Nephron (organoid): ENCODE measurements around the gene DMXL1.

Source experiments
- H3K27ac Mint-ChIP-seq, 3 experiments: 2 replicates each; pipeline ENCODE4 v1.8.0; 2020; ENCODE audit warnings: mixed read lengths in 3 of 3, mild to moderate bottlenecking in 2 of 3, moderate library complexity in 1 of 3
- H3K27me3 Mint-ChIP-seq: 2 replicates; pipeline ENCODE4 v1.8.0; 2021; ENCODE audit warnings: low read depth, mild to moderate bottlenecking, moderate library complexity, mixed read lengths
- H3K36me3 Mint-ChIP-seq: 2 replicates; pipeline ENCODE4 v1.8.0; 2020; ENCODE audit warnings: low read depth, mixed read lengths
- H3K4me1 Mint-ChIP-seq: 2 replicates; pipeline ENCODE4 v1.8.0; 2020; ENCODE audit warnings: mixed read lengths
- H3K4me3 Mint-ChIP-seq, 3 experiments: 2 replicates each; pipeline ENCODE4 v1.8.0; 2020; ENCODE audit warnings: mild to moderate bottlenecking in 3 of 3, mixed read lengths in 3 of 3, moderate library complexity in 2 of 3
- H3K9me3 Mint-ChIP-seq: 2 replicates; pipeline ENCODE4 v1.8.0; 2020; ENCODE audit warnings: mixed read lengths
- TF ChIP-seq, protein P1 (sequence below), 3 experiments: fragments of 200-600 bp; sonication (generic); IDR thresholded peaks; one replicate each; pipeline ENCODE4 v1.5.0; 2021; ENCODE audit warnings: antibody characterized with exemption in 3 of 3; ENCODE audit not compliant: unreplicated experiment in 3 of 3

The DMXL1 gene

GRCh38 chr5:119284031-119284430 lies 213.1 kb downstream of the DMXL1 start:
- Mint-ChIP-seq H3K27ac (no peak overlapping the region), H3K4me3 (no peak overlapping the region), H3K9me3 (no peaks in the 10 kb centered on the region), H3K36me3 (no peaks in the 10 kb centered on the region), H3K4me1 (peaks cover 47% of the 10 kb centered on the region), H3K27me3 (no peaks in the 10 kb centered on the region)
- TF ChIP-seq, protein P1, sequence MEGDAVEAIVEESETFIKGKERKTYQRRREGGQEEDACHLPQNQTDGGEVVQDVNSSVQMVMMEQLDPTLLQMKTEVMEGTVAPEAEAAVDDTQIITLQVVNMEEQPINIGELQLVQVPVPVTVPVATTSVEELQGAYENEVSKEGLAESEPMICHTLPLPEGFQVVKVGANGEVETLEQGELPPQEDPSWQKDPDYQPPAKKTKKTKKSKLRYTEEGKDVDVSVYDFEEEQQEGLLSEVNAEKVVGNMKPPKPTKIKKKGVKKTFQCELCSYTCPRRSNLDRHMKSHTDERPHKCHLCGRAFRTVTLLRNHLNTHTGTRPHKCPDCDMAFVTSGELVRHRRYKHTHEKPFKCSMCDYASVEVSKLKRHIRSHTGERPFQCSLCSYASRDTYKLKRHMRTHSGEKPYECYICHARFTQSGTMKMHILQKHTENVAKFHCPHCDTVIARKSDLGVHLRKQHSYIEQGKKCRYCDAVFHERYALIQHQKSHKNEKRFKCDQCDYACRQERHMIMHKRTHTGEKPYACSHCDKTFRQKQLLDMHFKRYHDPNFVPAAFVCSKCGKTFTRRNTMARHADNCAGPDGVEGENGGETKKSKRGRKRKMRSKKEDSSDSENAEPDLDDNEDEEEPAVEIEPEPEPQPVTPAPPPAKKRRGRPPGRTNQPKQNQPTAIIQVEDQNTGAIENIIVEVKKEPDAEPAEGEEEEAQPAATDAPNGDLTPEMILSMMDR (IDR thresholded peaks at IDR 0.05; ENCODE audit: unreplicated experiment in 3 of 3), result no peak

DNA sequence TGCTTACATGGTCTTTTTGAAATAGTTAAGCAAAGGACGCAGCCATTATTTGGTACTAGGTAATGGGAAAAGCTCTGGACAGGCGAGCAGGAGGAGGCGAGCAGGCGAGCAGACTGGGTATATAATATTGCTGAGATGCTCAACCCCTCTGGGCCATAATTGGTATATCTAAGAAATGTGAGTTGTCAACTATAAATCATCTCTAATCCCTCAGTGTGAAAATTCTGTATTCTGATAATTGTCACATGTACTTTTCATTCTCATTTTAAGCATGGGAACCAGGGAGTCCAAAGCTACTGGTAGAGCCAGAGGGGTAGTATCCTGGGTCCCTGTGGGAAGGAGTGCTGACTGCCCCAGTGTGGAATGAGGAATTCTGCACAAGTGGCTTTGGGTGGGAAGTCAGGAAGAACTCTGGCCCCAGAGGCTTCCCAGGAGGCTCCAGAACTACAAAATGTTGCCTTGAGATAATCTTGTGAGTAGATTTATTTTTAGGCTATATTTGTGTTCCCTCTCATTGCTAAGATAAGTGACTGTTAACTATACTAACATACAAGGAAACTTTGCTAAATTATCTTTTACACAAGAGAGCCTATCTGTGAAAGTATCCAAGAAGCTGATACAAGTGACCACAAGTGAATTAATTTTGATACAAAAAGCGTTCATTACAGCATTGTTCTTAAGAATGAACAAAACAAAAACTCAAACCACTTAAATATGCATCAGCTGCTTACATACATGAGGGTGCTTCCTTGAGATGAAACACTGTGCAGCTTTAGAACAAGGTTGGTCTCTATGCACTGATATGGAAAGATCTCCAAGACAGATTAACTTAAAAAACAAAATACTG lies 214.4 kb downstream of the DMXL1 start:
- H3K4me1 Mint-ChIP-seq, result peaks cover 57% of the 10 kb centered on the region
- H3K27me3 Mint-ChIP-seq, result no peaks in the 10 kb centered on the region
- H3K27ac Mint-ChIP-seq, result peak overlapping the region in 1 of 3 experiments; percentile 17
- TF ChIP-seq, protein P1 (IDR thresholded peaks at IDR 0.05; ENCODE audit: unreplicated experiment in 3 of 3), result no peak
- no peaks in the 10 kb centered on the region for H3K36me3 Mint-ChIP-seq
- H3K4me3 Mint-ChIP-seq, result no peak overlapping the region
- no peaks in the 10 kb centered on the region for H3K9me3 Mint-ChIP-seq

- H3K4me1 Mint-ChIP-seq, result peaks cover 60% of the 10 kb centered on the region
- no peaks in the 10 kb centered on the region for H3K27me3 Mint-ChIP-seq
- H3K27ac Mint-ChIP-seq, result peak overlapping the region; percentile 53 to 72 (median 69)
- H3K9me3 Mint-ChIP-seq, result no peaks in the 10 kb centered on the region
- no peak overlapping the region for H3K4me3 Mint-ChIP-seq
- no peaks in the 10 kb centered on the region for H3K36me3 Mint-ChIP-seq
- TF ChIP-seq, protein P1 (IDR thresholded peaks at IDR 0.05; ENCODE audit: unreplicated experiment in 3 of 3), result no peak
Observed at GRCh38 chr5:119286511-119287488, 215.9 kb downstream of the DMXL1 start.

DNA sequence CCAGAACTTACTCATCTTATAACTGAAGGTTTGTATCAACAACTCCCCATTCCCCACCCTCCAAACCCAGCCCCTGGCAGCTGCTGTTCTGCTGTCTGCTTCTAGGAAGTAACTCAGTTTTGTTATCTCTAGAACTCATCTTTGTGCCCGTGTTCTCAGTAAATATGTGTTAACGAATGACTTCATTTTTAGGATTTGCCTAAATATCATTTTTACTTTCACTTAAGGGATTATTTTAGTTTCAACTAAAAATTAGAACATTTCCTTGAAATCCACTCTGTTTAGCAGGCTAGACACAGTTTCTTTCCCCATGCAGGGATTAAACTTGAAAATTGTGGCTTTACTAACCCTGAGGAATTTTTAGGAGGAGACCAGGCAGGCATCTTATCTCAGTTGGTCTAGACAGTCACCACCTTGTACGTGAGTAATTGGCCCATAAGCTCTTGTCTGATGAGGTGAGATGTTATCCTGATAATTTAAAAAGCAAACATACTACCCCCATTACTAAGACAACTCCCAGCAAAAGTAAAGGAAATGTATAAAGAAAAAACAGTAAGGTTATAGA lies 216.7 kb downstream of the DMXL1 start:
- peaks cover 63% of the 10 kb centered on the region for H3K4me1 Mint-ChIP-seq
- TF ChIP-seq, protein P1 (IDR thresholded peaks at IDR 0.05; ENCODE audit: unreplicated experiment in 3 of 3), result no peak
- peak overlapping the region; percentile 12 to 72 (median 69) for H3K27ac Mint-ChIP-seq
- H3K27me3 Mint-ChIP-seq, result no peaks in the 10 kb centered on the region
- H3K9me3 Mint-ChIP-seq, result no peaks in the 10 kb centered on the region
- H3K36me3 Mint-ChIP-seq, result no peaks in the 10 kb centered on the region
- no peak overlapping the region for H3K4me3 Mint-ChIP-seq

- Mint-ChIP-seq H3K36me3 (peaks cover 5% of the 10 kb centered on the region), H3K27me3 (no peaks in the 10 kb centered on the region), H3K4me1 (peaks cover 63% of the 10 kb centered on the region), H3K27ac (peak overlapping the region; percentile 68 to 79 (median 69)), H3K4me3 (peak overlapping the region in 1 of 3 experiments; percentile 27), H3K9me3 (peaks cover 5% of the 10 kb centered on the region)
- TF ChIP-seq, protein P1 (IDR thresholded peaks at IDR 0.05; ENCODE audit: unreplicated experiment in 3 of 3), result no peak
Observed at GRCh38 chr5:119288379-119289033, 217.6 kb downstream of the DMXL1 start.
